ENCODE results near the gene ZNF556. TPM values are rescaled to one million over a fixed set of nuclear protein-coding genes. Genes with fewer than 3 reads are reported as not detected.
"Not testable (repeated sequence)": the region's sequence is repeated elsewhere in the genome, so short reads cannot be mapped to it uniquely, and the experiment has no call there.

The ZNF556 gene
- total RNA-seq, 2 experiments from 2014 or later, result not detected

DNA sequence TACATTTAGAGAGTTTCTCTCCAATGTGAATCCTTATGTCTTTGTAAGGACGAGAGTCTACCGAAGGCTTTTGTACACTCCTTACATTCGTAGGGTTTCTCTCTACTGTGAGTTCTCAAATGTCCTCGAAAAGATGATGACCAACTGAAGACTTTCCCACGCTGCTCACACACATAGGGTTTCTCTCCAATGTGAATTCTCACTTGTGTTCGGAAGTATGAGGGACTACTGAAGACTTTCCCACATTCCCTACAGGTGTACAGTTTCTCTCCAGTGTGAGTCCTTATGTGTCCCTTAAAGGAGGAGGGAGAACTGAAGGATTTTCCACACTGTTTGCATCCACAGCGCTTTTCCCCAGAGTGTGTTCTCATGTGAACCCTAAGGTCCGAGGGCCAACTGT lies 29.6 kb downstream of the ZNF556 start:
- no peaks in the 10 kb centered on the region for H3K27me3 Mint-ChIP-seq (ENCODE audit: low read depth)

DNA sequence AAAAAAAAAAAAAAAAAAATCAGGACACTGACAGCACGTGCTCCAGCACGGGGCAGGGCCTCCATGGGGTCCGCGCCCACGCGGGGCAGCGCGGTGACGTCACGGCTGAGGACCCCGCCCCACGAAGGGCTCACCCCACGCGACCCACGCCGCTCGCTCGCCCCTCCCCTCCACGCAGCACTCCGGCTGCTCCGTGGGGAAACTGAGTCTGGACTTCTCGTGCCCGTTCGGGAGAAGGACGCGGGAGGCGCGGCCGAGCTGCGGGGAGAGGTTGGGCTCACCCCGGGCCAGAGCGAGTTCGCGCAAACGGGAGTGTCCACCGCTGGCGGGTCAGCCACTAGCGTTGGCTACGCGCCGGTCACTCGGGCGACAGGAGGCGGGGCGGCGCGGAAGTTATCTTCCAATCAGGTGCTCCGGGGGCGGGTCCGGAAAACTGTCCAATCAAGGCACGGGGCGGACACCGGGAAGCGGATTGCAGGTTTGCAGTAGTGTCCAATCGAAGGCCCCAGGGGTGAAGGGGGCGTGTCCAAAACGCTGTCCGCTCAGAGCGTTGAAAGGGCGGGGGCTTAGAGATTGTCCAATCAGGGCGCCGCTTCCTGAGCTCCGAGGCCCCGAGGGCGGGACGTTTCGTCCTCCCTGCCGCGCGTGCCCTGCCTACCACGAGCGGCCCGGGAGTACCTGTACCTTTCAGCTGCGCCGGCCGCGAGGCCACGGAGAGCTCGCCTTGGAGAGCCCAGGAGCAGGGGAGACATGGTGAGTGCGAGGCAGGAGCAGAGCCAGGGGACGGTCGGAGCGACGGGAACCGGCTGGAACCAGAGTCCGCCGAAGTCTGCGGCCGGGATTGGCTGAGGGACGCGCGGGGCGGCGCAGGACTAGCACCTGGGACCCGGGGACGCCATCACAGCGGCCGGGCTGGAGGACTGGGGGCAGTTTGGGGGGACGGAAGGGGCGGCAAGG lies 33.4 kb downstream of the ZNF556 start, which contains the start of gene ZNF57:
Gene ZNF57 (plus strand): TSS at position 633 of the 957 bp plus-strand sequence. CDS start 118 bp downstream, at position 751.
- peak; percentile 99 for DNase-seq
- Mint-ChIP-seq H3K27me3 (ENCODE audit: low read depth) (no peaks in the 10 kb centered on the region), H3K36me3 (ENCODE audit: low read depth) (peaks cover 2% of the 10 kb centered on the region), H3K27ac (peak within 1 kb of the TSS; percentile 82), H3K4me1 (ENCODE audit: low read depth) (peaks cover 15% of the 10 kb centered on the region), H3K4me3 (peak within 1 kb of the TSS; percentile 100), H3K9me3 (peaks cover 15% of the 10 kb centered on the region)
- intact Hi-C loops (cut with micrococcal nuclease), result loop anchor here (1.0 to 5.0 kb wide), 4 partner anchors 45 to 192 kb away; partner anchors contain the start of gene GNA11
- CTCF ChIA-PET, result interaction anchor here (0.6 to 1.3 kb wide), 2 partner anchors 14 to 55 kb away, joined by 3 to 4 read pairs; no protein-coding TSS in a partner anchor

More for the DNA sequence above, 29.6 kb downstream of the ZNF556 start:
- Mint-ChIP-seq H3K9me3 (peaks cover 18% of the 10 kb centered on the region), H3K27ac (no peak overlapping the region), H3K36me3 (ENCODE audit: low read depth) (peaks cover 4% of the 10 kb centered on the region), H3K4me3 (no peak overlapping the region), H3K4me1 (ENCODE audit: low read depth) (peaks cover 4% of the 10 kb centered on the region)
- intact Hi-C loops (cut with micrococcal nuclease), result no loop called here
- CTCF ChIA-PET, result no interaction called here
- DNase-seq, result no peak

GRCh38 chr19:2902590-2903218 lies 35.6 kb downstream of the ZNF556 start:
- H3K36me3 Mint-ChIP-seq (ENCODE audit: low read depth), result peaks cover 2% of the 10 kb centered on the region
- no peak overlapping the region for H3K27ac Mint-ChIP-seq
- H3K4me3 Mint-ChIP-seq, result peak overlapping the region; percentile 100
- intact Hi-C loops (cut with micrococcal nuclease), result loop anchor here (5.0 kb wide), 2 partner anchors 50 to 190 kb away; partner anchors contain the start of gene GNA11
- H3K9me3 Mint-ChIP-seq, result peaks cover under 1% of the 10 kb centered on the region
- CTCF ChIA-PET, result interaction anchor here (1.1 kb wide), 1 partner anchor 83 kb away, joined by 3 read pairs; no protein-coding TSS in a partner anchor
- no peaks in the 10 kb centered on the region for H3K27me3 Mint-ChIP-seq (ENCODE audit: low read depth)
- H3K4me1 Mint-ChIP-seq (ENCODE audit: low read depth), result peaks cover 21% of the 10 kb centered on the region
- DNase-seq, result no peak

DNA sequence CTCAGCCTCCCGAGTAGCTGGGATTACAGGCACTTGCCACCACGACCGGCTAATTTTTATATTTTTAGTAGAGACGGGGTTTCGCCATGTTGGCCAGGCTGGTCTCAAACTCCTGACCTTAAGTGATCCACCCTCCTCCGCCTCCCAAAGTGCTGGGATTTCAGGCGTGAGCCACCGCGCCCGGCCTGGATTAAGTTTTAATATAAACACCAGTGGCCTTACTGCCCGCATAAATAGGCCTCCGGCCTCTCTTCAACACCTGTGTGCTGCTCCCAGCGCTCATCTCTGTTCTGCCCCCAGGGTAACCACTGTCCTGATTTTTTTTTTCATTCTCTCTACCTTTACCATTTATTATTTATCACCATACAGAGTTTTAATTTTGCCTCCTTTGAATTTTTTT lies 36.2 kb downstream of the ZNF556 start:
- DNase-seq; CTCF ChIA-PET; H3K36me3 Mint-ChIP-seq (ENCODE audit: low read depth); H3K9me3 Mint-ChIP-seq; H3K27me3 Mint-ChIP-seq (ENCODE audit: low read depth); H3K27ac Mint-ChIP-seq; H3K4me3 Mint-ChIP-seq: not testable (repeated sequence)
- H3K4me1 Mint-ChIP-seq (ENCODE audit: low read depth), result peaks cover 21% of the 10 kb centered on the region
- intact Hi-C loops (cut with micrococcal nuclease), result loop anchor here (5.0 kb wide), 2 partner anchors 51 to 189 kb away; partner anchors contain the start of gene GNA11

- peaks cover 4% of the 10 kb centered on the region for H3K36me3 Mint-ChIP-seq (ENCODE audit: low read depth)
- DNase-seq, result no peak
- intact Hi-C loops (cut with micrococcal nuclease), result no loop called here
- H3K27ac Mint-ChIP-seq, result no peak overlapping the region
- H3K4me1 Mint-ChIP-seq (ENCODE audit: low read depth), result peaks cover 27% of the 10 kb centered on the region
- CTCF ChIA-PET, result interaction anchor here (1.9 kb wide), 1 partner anchor 19 kb away, joined by 8 read pairs; no protein-coding TSS in a partner anchor
- no peaks in the 10 kb centered on the region for H3K27me3 Mint-ChIP-seq (ENCODE audit: low read depth)
- H3K4me3 Mint-ChIP-seq, result no peak overlapping the region
- H3K9me3 Mint-ChIP-seq, result peaks cover 2% of the 10 kb centered on the region
Measured at GRCh38 chr19:2905918-2906519, 38.9 kb downstream of the ZNF556 start.

- intact Hi-C loops (cut with micrococcal nuclease), result no loop called here
- CTCF ChIA-PET, result interaction anchor here (1.5 to 1.9 kb wide), 2 partner anchors 19 to 201 kb away, joined by 3 to 8 read pairs; no protein-coding TSS in a partner anchor
- Mint-ChIP-seq H3K36me3 (ENCODE audit: low read depth) (peaks cover 7% of the 10 kb centered on the region), H3K27ac (no peak overlapping the region), H3K9me3 (peaks cover 2% of the 10 kb centered on the region), H3K4me3 (no peak overlapping the region), H3K27me3 (ENCODE audit: low read depth) (no peaks in the 10 kb centered on the region), H3K4me1 (ENCODE audit: low read depth) (peaks cover 28% of the 10 kb centered on the region)
- DNase-seq, result no peak
Measured at GRCh38 chr19:2906631-2907195, 39.6 kb downstream of the ZNF556 start.

DNA sequence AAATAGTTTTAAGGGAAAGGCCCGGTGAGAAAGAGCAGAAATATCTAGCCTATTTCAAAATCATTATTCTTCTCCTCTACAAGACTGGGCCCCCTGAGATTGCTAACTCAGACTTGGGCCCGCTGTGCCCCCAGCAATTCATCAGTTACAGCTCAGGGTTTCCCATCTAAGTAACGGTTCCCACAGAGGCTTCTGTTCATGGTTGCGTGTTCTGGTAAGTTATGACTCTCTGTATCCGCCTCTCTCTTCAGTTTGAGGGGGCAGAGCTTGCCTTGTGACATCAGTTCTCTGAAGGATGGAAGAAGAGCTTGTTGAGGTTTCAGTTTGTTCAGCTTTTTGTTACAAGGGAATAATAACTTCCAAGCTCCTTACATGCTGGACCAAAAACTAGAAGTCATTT lies 45.2 kb downstream of the ZNF556 start:
- peaks cover 11% of the 10 kb centered on the region for H3K9me3 Mint-ChIP-seq
- H3K4me1 Mint-ChIP-seq (ENCODE audit: low read depth), result peaks cover 26% of the 10 kb centered on the region
- no peaks in the 10 kb centered on the region for H3K27me3 Mint-ChIP-seq (ENCODE audit: low read depth)
- intact Hi-C loops (cut with micrococcal nuclease), result no loop called here
- H3K4me3 Mint-ChIP-seq, result peak overlapping the region; percentile 11
- DNase-seq, result peak; percentile 50
- peaks cover 33% of the 10 kb centered on the region for H3K36me3 Mint-ChIP-seq (ENCODE audit: low read depth)
- H3K27ac Mint-ChIP-seq, result peak overlapping the region; percentile 81
- CTCF ChIA-PET, result interaction anchor here (0.6 to 1.1 kb wide), 3 partner anchors 11 to 191 kb away, joined by 3 to 5 read pairs (median 4); no protein-coding TSS in a partner anchor

GRCh38 chr19:2917275-2918184 lies 50.4 kb downstream of the ZNF556 start:
- no peaks in the 10 kb centered on the region for H3K27me3 Mint-ChIP-seq (ENCODE audit: low read depth)
- H3K36me3 Mint-ChIP-seq (ENCODE audit: low read depth), result peaks cover 43% of the 10 kb centered on the region
- H3K4me1 Mint-ChIP-seq (ENCODE audit: low read depth), result peaks cover 5% of the 10 kb centered on the region
- intact Hi-C loops (cut with micrococcal nuclease), result no loop called here
- DNase-seq, result no peak
- CTCF ChIA-PET, result interaction anchor here (0.5 to 0.8 kb wide), 2 partner anchors 10 to 269 kb away, joined by 3 read pairs; no protein-coding TSS in a partner anchor
- peaks cover 16% of the 10 kb centered on the region for H3K9me3 Mint-ChIP-seq
- no peak overlapping the region for H3K4me3 Mint-ChIP-seq
- no peak overlapping the region for H3K27ac Mint-ChIP-seq

GRCh38 chr19:2922987-2923386 lies 55.9 kb downstream of the ZNF556 start:
- Mint-ChIP-seq H3K9me3 (peaks cover 2% of the 10 kb centered on the region), H3K36me3 (ENCODE audit: low read depth) (peaks cover 13% of the 10 kb centered on the region), H3K4me3 (no peak overlapping the region), H3K27me3 (ENCODE audit: low read depth) (no peaks in the 10 kb centered on the region), H3K4me1 (ENCODE audit: low read depth) (no peaks in the 10 kb centered on the region), H3K27ac (no peak overlapping the region)
- intact Hi-C loops (cut with micrococcal nuclease), result no loop called here
- CTCF ChIA-PET, result interaction anchor here (1.0 to 1.4 kb wide), 2 partner anchors 28 to 36 kb away, joined by 3 to 6 read pairs; no protein-coding TSS in a partner anchor
- DNase-seq, result no peak

- Mint-ChIP-seq H3K4me1 (ENCODE audit: low read depth) (no peaks in the 10 kb centered on the region), H3K27ac (no peak overlapping the region), H3K36me3 (ENCODE audit: low read depth) (peaks cover 8% of the 10 kb centered on the region), H3K4me3 (no peak overlapping the region), H3K9me3 (no peaks in the 10 kb centered on the region), H3K27me3 (ENCODE audit: low read depth) (no peaks in the 10 kb centered on the region)
- no peak for DNase-seq
- intact Hi-C loops (cut with micrococcal nuclease), result no loop called here
- CTCF ChIA-PET, result interaction anchor here (1.0 to 1.4 kb wide), 5 partner anchors 11 to 51 kb away, joined by 3 to 8 read pairs (median 4); no protein-coding TSS in a partner anchor
Measured at GRCh38 chr19:2923510-2923909, 56.4 kb downstream of the ZNF556 start.
